Measurements from ENCODE around the gene PHF2. TPM values are rescaled to one million over a fixed set of nuclear protein-coding genes. Genes with fewer than 3 reads are reported as not detected.

Gene PHF2
- total and polyA plus RNA-seq, 2 of the 8 experiments (the other 6 are each of a cell fraction or from before 2014, with no cell fraction given) = 3.4 to 9.4 TPM

DNA sequence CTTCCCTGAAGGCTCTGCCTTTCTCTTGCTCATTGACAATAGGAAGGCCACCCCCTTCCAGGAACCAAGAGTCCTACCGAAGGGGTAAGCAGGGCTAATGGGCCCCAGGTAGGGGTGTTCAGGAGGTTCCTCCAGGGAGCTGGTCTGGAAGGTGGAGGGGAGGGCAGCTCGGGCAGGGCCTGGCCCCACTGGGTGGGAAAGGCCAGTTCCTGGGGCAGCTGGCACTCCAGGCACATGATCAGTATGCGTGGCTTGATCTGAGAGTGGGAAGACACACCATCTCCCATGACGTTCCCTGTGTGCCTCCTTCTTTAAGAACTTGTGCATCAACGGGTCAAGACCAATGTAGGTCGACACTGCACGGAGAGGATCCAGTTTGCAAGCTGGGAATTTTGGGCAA lies 149.8 kb downstream of the PHF2 start (continued):
- no peak for TF ChIP-seq RFX5 (IDR thresholded peaks at IDR 0.05; ENCODE audit: borderline replicate concordance, low read depth, low read length)

Small RNA genes within 50 kb of the gene (microRNA-seq; reads per million reads assigned to microRNA genes)
- 0 reads per million in 2 experiments for gene MIR548AU (ENCODE audit: borderline microRNAs expressed in 2 of 2, borderline number of aligned reads in 2 of 2, borderline replicate concordance in 1 of 2)

Other genes with a start within 250 kb of the PHF2 start
- 52.2 and 54.7 TPM in 2 replicates for gene FAM120A, start 124.9 kb upstream of the PHF2 start, total RNA-seq (2021; fragmentation: NEBNext Ultra II Directional; extraction: Animal tissue kit (Norgen Biotek cat#: 25700))
- 24.9 and 28.0 TPM in 2 replicates for gene FAM120A, start 124.9 kb upstream of the PHF2 start, polyA plus RNA-seq (2011; rRNA removed)
- gene FAM120AOS, start 123.0 kb upstream of the PHF2 start, total RNA-seq (2021; fragmentation: NEBNext Ultra II Directional; extraction: Animal tissue kit (Norgen Biotek cat#: 25700)) = 37.6 and 41.6 TPM in 2 replicates
- gene FAM120AOS, start 123.0 kb upstream of the PHF2 start, polyA plus RNA-seq (2011; rRNA removed) = 28.8 and 29.6 TPM in 2 replicates

Measured in H1 (cell line).